CD4-positive, alpha-beta T cell treated with Interleukin-4 for 4 hours (primary cell): ENCODE measurements around the gene SPDYE1.
"Not testable (repeated sequence)": the region's sequence is repeated elsewhere in the genome, so short reads cannot be mapped to it uniquely, and the experiment has no call there.

Source experiments
- DNase-seq: peaks from one replicate; pipeline ENCODE4 v3.0.0-alpha.2; 2020

The SPDYE1 gene

DNA sequence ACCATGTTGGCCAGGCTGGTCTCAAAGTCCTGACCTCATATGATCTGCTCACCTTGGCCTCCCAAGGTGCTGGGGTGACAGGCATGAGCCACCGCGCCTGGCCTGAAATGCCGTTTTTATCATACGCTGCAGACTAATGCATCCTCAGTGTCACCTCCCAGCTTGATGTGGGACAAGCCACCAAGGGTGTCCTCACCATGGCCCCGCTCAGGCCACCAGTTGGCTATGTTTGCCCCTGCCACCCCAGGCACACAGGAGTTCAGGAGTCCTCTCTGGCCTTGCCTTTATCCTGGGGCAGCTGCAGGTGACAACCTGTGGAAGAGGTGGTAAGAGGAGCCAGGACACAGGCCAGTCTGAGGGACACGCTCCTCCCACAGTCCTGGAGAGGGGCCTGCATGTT, 3.0 kb upstream of the SPDYE1 start:
- not testable (repeated sequence) for DNase-seq

DNA sequence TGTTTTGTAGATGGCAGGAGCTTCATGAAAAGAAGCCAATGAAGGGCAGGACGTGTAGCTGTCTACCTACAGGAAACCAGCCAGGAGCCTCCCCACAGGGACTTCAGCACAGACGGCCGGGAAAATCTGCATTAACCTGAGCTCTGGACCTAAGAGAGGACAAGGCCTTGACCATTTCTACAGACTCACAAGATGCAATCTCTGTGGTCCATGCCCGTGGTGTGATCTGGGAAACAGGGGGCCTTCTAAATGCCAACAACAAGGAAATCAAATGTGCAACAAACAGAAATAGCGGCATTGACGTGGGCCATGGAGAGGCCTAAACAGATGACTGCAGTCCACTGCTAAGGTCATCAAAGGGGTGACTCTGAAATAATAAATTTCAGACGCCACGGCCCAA, 14.4 kb downstream of the SPDYE1 start:
- DNase-seq = not testable (repeated sequence)

DNA sequence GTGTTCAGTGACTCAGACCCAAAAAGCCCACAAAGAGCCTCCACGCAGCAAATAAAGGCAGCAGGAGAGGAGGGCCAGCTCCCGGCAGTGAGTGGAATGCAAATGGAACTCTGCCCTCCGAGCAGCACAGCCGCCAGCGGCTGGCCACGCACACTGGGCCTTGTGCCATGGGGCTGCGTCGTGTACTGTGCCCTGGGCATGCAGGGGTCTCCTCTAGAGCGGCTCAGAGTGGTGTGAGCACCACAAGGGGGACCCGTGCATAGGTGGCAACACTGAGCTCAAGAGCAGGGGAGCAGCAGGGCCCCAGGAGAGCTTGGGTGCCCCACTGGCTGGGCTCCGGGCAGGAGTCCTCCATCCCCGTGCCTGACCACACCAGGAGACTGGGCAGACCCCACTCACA, 17.4 kb downstream of the SPDYE1 start:
- not testable (repeated sequence) for DNase-seq

GRCh38 chr7:44018857-44019807, 21.4 kb downstream of the SPDYE1 start:
- DNase-seq = peak; percentile 99

- not testable (repeated sequence) for DNase-seq
These were observed 22.1 kb downstream of the SPDYE1 start for GRCh38 chr7:44019825-44020224.

DNA sequence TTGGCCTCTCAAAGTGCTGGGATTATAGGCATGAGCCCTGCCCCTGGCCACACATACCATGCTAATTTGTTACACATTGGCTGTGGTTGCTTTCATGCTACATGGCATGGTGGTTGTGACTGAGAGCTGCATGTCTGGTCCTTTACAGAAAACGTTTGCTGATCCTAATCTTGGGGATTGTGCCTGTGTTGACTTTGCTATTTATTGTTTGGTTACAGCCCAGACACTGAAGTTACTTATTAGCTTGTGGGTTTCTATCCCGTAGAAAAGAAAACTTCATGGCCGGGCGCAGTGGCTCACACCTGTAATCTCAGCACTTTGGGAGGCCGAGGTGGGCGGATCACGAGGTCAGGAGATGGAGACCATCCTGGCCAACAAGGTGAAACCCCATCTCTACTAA, 24.4 kb downstream of the SPDYE1 start:
- DNase-seq = not testable (repeated sequence)

DNA sequence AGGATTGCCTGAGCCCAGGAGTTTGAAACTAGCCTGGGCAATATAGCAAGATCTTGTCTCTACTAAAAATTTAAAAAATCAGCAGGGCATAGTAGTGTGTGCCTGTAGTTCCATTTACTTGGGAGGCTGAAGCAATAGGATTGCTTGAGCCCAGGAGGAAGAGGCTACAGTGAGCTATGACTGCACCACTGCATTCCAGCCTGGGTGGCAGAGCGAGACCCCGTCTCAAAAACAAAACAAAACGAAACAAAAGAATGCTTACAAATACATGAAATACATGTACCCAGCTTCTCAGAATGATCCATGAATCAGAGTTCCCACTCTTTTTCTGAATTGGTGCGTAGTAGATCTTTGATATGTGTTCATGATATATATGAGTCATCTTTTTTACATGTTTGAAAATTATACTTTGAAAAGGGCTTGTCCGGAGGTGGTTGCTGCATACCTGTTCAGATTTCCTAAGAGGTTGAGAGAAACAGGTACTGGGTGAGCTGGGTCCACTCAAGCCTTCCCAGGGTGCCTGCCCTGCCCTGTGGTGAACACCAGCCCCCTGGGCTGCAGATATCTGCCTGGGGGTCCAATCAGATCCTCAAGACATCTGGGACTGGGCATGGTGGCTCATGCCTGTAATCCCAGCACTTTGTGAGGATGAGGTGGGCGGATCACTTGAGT, 25.2 kb downstream of the SPDYE1 start:
- DNase-seq = not testable (repeated sequence)

GRCh38 chr7:44029433-44029832, 31.7 kb downstream of the SPDYE1 start:
- not testable (repeated sequence) for DNase-seq

DNA sequence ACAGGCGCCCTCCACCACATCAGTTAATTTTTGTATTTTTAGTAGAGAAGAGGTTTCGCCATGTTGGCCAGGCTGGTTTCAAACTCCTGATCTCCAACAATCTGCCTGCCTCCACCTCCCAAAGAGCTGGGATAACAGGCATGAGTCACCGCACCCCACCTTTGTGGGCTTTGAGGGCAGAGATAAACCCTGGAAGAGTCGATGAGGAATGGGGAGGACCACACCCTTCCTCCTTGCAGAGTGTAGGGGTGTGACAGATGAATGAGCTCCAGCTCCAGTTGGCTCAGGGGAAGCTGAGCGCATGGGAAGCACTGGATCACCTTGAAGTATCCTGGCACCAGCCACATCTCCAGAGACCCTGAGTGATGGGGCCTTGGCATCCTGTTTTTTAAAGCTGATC, 32.3 kb downstream of the SPDYE1 start:
- not testable (repeated sequence) for DNase-seq

DNA sequence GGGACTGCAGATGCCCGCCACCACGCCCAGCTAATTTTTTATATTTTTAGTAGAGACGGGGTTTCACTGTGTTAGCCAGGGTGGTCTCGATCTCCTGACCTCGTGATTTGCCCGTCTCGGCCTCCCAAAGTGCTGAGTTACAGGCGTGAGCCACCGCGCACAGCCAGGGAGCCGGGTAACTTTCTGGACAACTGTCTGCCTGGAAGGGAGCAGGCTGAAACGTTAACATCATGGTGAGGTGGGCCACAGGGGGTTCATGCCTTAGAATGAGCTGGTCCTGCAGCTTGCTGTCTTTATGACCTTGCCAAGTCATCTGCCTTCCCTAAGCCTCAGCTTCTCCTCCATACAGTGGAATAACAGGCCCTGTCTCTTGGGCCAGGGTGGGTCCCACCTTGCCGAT, 33.6 kb downstream of the SPDYE1 start:
- not testable (repeated sequence) for DNase-seq

DNA sequence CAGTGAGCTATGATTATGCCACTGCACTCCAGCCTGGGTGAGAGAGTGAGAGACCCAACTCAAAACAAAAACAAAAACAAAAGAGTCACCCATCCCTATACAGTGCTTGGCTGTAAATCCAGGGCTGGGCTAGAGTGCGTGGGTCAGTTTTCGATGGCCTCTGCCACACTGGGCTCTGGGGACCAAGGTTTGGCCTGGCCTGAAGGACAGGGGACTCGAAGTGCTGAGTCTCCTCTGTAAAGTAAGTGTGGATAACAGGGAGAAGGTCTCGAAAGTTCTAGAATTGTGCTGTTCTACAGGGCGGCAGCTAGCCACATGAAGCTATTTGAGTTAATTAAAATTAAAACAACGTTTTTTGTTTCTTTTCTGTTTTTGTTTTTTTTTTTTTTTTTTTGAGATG, 34.3 kb downstream of the SPDYE1 start:
- not testable (repeated sequence) for DNase-seq

GRCh38 chr7:44033971-44034844, 36.5 kb downstream of the SPDYE1 start:
- not testable (repeated sequence) for DNase-seq

- not testable (repeated sequence) for DNase-seq
These were observed 38.7 kb downstream of the SPDYE1 start for GRCh38 chr7:44036364-44036763.

DNA sequence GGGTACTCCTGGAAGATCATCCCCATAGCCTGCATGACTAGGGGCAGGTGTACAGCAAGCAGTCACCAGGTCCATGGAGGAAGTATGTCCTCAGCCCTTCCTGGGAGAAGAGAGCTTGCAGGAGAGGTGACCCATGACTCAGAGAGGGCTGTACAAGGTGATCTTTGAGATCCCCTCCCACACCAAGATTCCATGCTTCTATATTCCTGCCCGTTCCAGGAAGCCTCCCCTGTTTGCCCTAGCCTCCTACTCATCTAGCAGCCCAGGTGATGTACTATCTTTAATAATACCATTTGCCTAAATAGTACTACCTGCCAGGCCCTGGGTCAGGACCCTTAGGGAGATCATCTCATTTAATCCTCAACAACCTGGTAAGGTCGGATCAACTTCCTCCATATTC, 40.3 kb downstream of the SPDYE1 start:
- not testable (repeated sequence) for DNase-seq

DNA sequence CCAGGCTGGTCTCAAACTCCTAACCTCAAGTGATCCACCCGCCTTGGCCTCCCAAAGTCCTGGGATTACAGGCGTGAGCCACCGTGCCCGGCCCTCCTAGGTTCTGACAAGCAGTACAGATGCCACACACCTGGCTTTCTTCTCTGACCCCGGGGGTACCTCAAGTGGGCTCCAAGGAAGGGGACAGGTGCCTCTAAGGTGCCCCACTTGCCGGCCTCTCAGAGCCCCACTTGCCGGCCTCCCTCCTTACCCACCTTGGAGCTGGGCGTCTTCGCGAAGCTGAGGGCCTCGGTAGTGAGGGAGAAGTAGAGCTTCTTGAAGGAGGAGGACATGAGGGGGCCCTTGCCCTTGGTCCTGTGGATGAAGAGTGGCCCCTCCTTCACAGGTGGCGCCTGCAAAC, 40.9 kb downstream of the SPDYE1 start:
- not testable (repeated sequence) for DNase-seq

DNA sequence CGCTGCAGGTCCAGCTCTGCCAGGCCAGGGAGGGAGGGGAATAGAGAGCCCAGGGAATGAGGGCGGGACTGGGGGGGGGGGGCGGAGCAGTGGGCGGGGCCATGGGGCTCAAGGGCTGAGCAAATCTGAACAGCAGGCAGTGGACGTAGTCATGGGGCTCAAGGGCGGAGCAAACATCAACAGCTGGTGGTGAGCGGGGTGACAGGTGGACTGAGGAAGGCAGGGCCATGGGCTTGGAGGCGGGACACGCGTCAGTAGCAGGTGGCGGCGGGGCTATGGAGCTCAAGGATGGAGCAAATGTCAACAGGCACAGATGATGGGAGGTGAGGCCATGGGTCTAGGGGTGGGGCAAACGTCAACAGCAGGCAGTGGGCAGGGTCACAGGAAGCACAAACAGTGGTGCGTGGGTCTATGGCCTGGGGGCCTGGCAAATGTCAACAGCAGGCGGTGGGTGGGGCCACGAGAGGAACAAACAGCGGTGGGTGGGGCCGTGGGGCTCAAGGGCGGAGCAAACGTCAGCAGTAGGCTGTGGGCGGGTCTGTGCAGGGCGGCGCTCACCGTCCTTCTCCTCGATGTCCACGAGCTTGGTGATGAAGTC, 41.4 kb downstream of the SPDYE1 start:
- DNase-seq = peak; percentile 77

GRCh38 chr7:44039800-44040492, 42.2 kb downstream of the SPDYE1 start:
- DNase-seq = not testable (repeated sequence)

- DNase-seq = peak; percentile 63
These were observed 42.8 kb downstream of the SPDYE1 start for GRCh38 chr7:44040493-44040891.

GRCh38 chr7:44042221-44042620, 44.5 kb downstream of the SPDYE1 start:
- DNase-seq = no peak

DNA sequence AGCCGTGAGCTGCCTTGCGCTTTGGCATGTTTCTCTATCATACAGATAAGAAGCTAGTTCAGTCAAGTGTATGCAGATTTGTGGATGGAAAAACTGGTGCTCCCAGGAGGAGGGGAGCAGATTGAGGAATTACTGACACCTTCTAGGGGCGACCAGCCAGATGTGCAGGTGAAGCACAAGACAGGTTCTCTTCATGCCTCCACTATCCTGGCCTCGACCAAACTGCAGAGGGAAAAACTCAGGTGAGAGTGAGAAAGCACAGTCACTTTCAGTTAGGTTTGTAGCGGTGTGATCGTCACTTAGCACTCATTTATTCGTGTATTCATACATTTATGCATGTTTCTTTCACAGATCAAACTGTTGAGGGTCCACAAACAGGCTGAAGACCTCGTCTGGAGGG, 46.2 kb downstream of the SPDYE1 start:
- no peak for DNase-seq

DNA sequence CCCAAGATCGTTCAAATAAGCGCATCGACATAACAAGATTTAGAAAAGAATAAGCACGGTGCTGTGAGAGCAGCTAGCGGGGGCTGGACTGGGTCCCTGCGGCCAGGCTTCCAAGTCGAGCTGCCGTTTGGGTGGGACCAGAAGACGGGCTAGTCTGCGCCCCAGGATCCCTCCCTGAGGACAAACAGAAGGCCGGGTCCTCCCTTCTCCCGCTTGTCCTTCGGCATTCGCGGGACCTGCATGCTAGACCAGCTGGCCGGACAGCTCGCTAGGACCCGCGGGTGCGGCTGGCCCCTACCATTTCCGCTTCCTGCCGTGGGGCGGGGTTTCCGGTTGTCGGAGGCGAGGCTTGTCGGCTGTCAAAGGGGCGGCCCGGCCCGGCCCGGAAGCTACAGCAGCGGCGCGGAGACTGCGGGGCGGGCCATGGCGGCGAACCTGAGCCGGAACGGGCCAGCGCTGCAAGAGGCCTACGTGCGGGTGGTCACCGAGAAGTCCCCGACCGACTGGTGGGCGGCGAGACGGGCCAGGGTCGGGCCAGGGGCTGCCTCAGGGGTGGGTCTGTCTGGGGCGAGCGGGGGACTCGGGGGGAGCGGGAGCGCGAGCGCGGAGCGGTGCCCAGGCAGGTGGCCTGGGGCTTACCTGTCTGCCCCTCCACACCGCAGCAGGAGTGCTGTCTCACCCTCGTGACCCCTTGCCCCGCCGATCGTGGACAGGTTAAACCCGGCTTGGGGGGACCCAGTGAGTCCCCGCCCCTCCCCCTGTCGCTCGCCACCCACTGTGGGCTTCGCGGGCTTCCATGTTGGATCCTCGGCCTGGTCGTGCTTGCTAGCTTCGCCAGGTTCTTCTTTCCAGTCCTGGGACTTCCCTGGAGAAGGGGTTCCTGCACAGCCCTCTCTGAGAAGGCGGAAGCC, 46.9 kb downstream of the SPDYE1 start, which contains the start of gene DBNL:
DBNL (plus strand) TSS at position 388 of the 911 bp plus-strand sequence; CDS start at position 424, 36 bp downstream.
- peak; percentile 84 for DNase-seq
